H9 (cell line): ENCODE measurements around the gene CDH23. TPM values are rescaled to one million over a fixed set of nuclear protein-coding genes. Genes with fewer than 3 reads are reported as not detected.

Experiments used
- DNase-seq: peaks from one replicate; pipeline ENCODE4 v3.0.0-alpha.2; 2017
- H2AFZ ChIP-seq: one replicate; pipeline ENCODE4 v1.6.1; 2013; ENCODE audit warnings: mild to moderate bottlenecking, low read length, control low read depth, moderate library complexity
- H2AK5ac ChIP-seq: 2 replicates; pipeline ENCODE4 v1.6.1; 2013; ENCODE audit warnings: low read length, control low read depth, mixed read lengths; ENCODE audit not compliant: insufficient read length
- H2BK120ac ChIP-seq: one replicate; pipeline ENCODE4 v1.6.1; 2013; ENCODE audit warnings: low read depth, mild to moderate bottlenecking, low read length, control low read depth, inconsistent platforms; ENCODE audit not compliant: poor library complexity, severe bottlenecking
- H2BK12ac ChIP-seq: 2 replicates; pipeline ENCODE4 v1.6.1; 2013; ENCODE audit warnings: low read length, control low read depth, mixed read lengths, low read depth; ENCODE audit not compliant: insufficient read length
- H2BK15ac ChIP-seq: 2 replicates; pipeline ENCODE4 v1.6.1; 2013; ENCODE audit warnings: low read depth, low read length, control low read depth
- H2BK20ac ChIP-seq: one replicate; pipeline ENCODE4 v1.6.1; 2013; ENCODE audit warnings: low read depth, mild to moderate bottlenecking, low read length, control low read depth, inconsistent platforms; ENCODE audit not compliant: poor library complexity, severe bottlenecking
- H2BK5ac ChIP-seq: 2 replicates; pipeline ENCODE4 v1.6.1; 2013; ENCODE audit warnings: low read length, control low read depth, mixed read lengths; ENCODE audit not compliant: insufficient read length
- H3K14ac ChIP-seq: 2 replicates; pipeline ENCODE4 v1.6.1; 2013; ENCODE audit warnings: low read length, control low read depth; ENCODE audit not compliant: insufficient read depth
- H3K18ac ChIP-seq: 2 replicates; pipeline ENCODE4 v1.6.1; 2013; ENCODE audit warnings: low read depth, mild to moderate bottlenecking, mixed read lengths, low read length, control low read depth; ENCODE audit not compliant: insufficient read length
- H3K23ac ChIP-seq: 2 replicates; pipeline ENCODE4 v1.6.1; 2013; ENCODE audit warnings: low read length, control low read depth, mixed read lengths, low read depth; ENCODE audit not compliant: insufficient read length
- H3K23me2 ChIP-seq: 2 replicates; pipeline ENCODE4 v1.6.1; 2013; ENCODE audit warnings: low read depth, mild to moderate bottlenecking, mixed read lengths, low read length, control low read depth; ENCODE audit not compliant: insufficient read length, poor library complexity, severe bottlenecking
- H3K27ac ChIP-seq: 2 replicates; pipeline ENCODE4 v1.5.1; 2013; ENCODE audit warnings: low read length, control low read depth, mixed read lengths, low read depth; ENCODE audit not compliant: insufficient read length
- H3K27me3 ChIP-seq: 2 replicates; pipeline ENCODE4 v1.6.1; 2013; ENCODE audit warnings: low read length, control low read depth, inconsistent platforms; ENCODE audit not compliant: insufficient read depth
- H3K4ac ChIP-seq: 2 replicates; pipeline ENCODE4 v1.6.1; 2013; ENCODE audit warnings: low read depth, mild to moderate bottlenecking, control low read depth, inconsistent platforms, low read length, moderate library complexity
- H3K4me1 ChIP-seq: 2 replicates; pipeline ENCODE4 v1.6.1; 2013; ENCODE audit warnings: low read length, control low read depth, inconsistent platforms; ENCODE audit not compliant: insufficient read depth
- H3K4me2 ChIP-seq: 2 replicates; pipeline ENCODE4 v1.6.1; 2013; ENCODE audit warnings: low read length, control low read depth, mixed read lengths; ENCODE audit not compliant: insufficient read length, insufficient read depth
- H3K56ac ChIP-seq: 2 replicates; pipeline ENCODE4 v1.6.1; 2013; ENCODE audit warnings: low read depth, mild to moderate bottlenecking, mixed read lengths, low read length, control low read depth; ENCODE audit not compliant: insufficient read length
- H3K79me1 ChIP-seq: 2 replicates; pipeline ENCODE4 v1.6.1; 2013; ENCODE audit warnings: low read depth, mild to moderate bottlenecking, moderate library complexity, low read length, control low read depth, inconsistent platforms; ENCODE audit not compliant: insufficient read depth, poor library complexity, severe bottlenecking
- H3K79me2 ChIP-seq: 2 replicates; pipeline ENCODE4 v1.6.1; 2013; ENCODE audit warnings: low read length, control low read depth, inconsistent platforms; ENCODE audit not compliant: insufficient read depth
- H3K9ac ChIP-seq: 2 replicates; pipeline ENCODE4 v1.6.1; 2013; ENCODE audit warnings: low read length, control low read depth, mixed read lengths; ENCODE audit not compliant: insufficient read length; ENCODE audit errors: extremely low read depth
- H3K9me3 ChIP-seq: one replicate; pipeline ENCODE4 v1.6.1; 2013; ENCODE audit warnings: low read depth, low read length, inconsistent platforms; ENCODE audit not compliant: control insufficient read depth
- H3T11ph ChIP-seq: one replicate; pipeline ENCODE4 v1.6.1; 2013; ENCODE audit warnings: mild to moderate bottlenecking, low read length, control low read depth, inconsistent platforms
- H4K20me1 ChIP-seq: one replicate; pipeline ENCODE4 v1.6.1; 2013; ENCODE audit not compliant: control insufficient read depth, insufficient read length, insufficient read depth
- H4K5ac ChIP-seq: 2 replicates; pipeline ENCODE4 v1.6.1; 2013; ENCODE audit warnings: low read depth, mild to moderate bottlenecking, mixed read lengths, low read length, control low read depth; ENCODE audit not compliant: insufficient read length
- H4K8ac ChIP-seq: replicated peaks from 2 replicates; pipeline ENCODE4 v1.6.1; 2013; ENCODE audit warnings: low read length, control low read depth, mixed read lengths, low read depth; ENCODE audit not compliant: insufficient read length
- H4K91ac ChIP-seq: 2 replicates; pipeline ENCODE4 v1.6.1; 2013; ENCODE audit warnings: low read depth, mild to moderate bottlenecking, moderate library complexity, mixed read lengths, low read length, control low read depth; ENCODE audit not compliant: insufficient read length
- H3K27ac Mint-ChIP-seq, 3 experiments: 2 replicates in 2 of 3; 3 replicates in 1 of 3; pipeline ENCODE4 v1.8.0; 2020 to 2021; ENCODE audit warnings: mixed read lengths in 3 of 3, mild to moderate bottlenecking in 1 of 3, moderate library complexity in 1 of 3
- H3K27me3 Mint-ChIP-seq: 2 replicates; pipeline ENCODE4 v1.8.0; 2021; ENCODE audit warnings: low read depth, mild to moderate bottlenecking, moderate library complexity, mixed read lengths
- H3K36me3 Mint-ChIP-seq, 3 experiments: 2 replicates in 2 of 3; 3 replicates in 1 of 3; pipeline ENCODE4 v1.8.0; 2020 to 2021; ENCODE audit warnings: low read depth in 3 of 3, mixed read lengths in 3 of 3; ENCODE audit not compliant: insufficient read depth in 1 of 3
- H3K4me1 Mint-ChIP-seq, 2 experiments: 2 replicates each; pipeline ENCODE4 v1.8.0; 2020; ENCODE audit warnings: mixed read lengths in 2 of 2
- H3K4me3 Mint-ChIP-seq, 2 experiments: 2 replicates in 1 of 2; 3 replicates in 1 of 2; pipeline ENCODE4 v1.8.0; 2020 to 2021; ENCODE audit warnings: mild to moderate bottlenecking in 2 of 2, mixed read lengths in 2 of 2, moderate library complexity in 1 of 2
- H3K9me3 Mint-ChIP-seq, 2 experiments: 2 replicates in 1 of 2; 3 replicates in 1 of 2; pipeline ENCODE4 v1.8.0; 2020; ENCODE audit warnings: mild to moderate bottlenecking in 2 of 2, mixed read lengths in 2 of 2, moderate library complexity in 1 of 2
- WGBS: extraction: QIAGEN DNeasy Blood & Tissue Kit; methylation state at CpG from one replicate; pipeline ENCODE4 v1.1.7; 2013; ENCODE audit warnings: missing lambda C conversion rate, low lambda C conversion rate, mixed read lengths; ENCODE audit not compliant: insufficient read length; ENCODE audit errors: extremely low coverage; 5-methylcytosine and 5-hydroxymethylcytosine counted together
- total RNA-seq: library from RNA; stranded (reverse); gene quantifications from 2 replicates; pipeline ENCODE4 v1.2.1, GENCODE V29; 2021
- TF ChIP-seq, protein P1 (sequence below): fragments of 200-600 bp; sonication (generic); conservative IDR thresholded peaks from 3 replicates; pipeline ENCODE4 v1.8.0; 2021; ENCODE audit warnings: antibody characterized with exemption, mild to moderate bottlenecking

CDH23 gene
- total RNA-seq, 1 experiment from 2014 or later = 2.1 TPM

DNA sequence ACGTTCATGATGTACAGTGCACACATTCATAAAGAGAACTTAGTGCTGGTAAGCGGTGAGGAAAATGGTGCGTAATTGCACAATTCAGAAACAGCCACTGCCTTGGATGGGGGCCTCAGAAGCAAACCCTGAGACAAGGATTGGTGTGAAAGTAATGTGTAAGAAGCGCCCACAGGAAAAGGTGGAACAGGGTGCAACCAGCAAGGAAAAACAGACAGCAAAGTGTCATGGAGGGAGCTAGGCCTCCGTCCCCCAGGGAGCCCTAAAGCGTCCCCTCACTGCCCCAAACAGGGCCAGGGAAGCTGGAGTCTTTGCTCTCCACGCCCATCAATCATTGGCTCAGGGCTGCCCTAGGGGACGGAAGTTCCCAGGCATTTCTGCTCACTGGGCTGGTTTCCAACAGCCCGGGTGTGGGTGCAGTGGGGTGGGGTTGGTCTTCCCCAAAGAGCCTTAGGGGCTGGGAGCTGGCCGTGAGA lies 332.5 kb downstream of the CDH23 start:
- Mint-ChIP-seq H3K27me3 (peaks cover 3% of the 10 kb centered on the region), H3K9me3 (no peaks in the 10 kb centered on the region), H3K36me3 (no peaks in the 10 kb centered on the region), H3K4me1 (peaks cover 4 to 7% of the 10 kb centered on the region in 2 experiments; a peak in 3 of 4 replicates), H3K4me3 (no peak overlapping the region), H3K27ac (0 out of 7 replicates have a peak overlapping the region, but pooled peaks of 1 of the 3 experiments have one; percentile 57)
- Histone ChIP-seq H2BK15ac (no peak overlapping the region), H3T11ph (no peak overlapping the region), H2BK20ac (no peak overlapping the region), H3K9ac (no peak overlapping the region), H3K4me2 (no peak overlapping the region), H2AFZ (no peak overlapping the region), H3K4ac (no peak overlapping the region), H4K20me1 (no peaks in the 10 kb centered on the region), H2BK12ac (no peak overlapping the region), H3K79me2 (no peaks in the 10 kb centered on the region), H3K23me2 (no peaks in the 10 kb centered on the region), H2BK5ac (no peak overlapping the region), H3K27ac (no peak overlapping the region), H4K5ac (no peak overlapping the region), H3K79me1 (no peaks in the 10 kb centered on the region), H4K8ac (no peak overlapping the region), H2AK5ac (no peak overlapping the region), H2BK120ac (no peak overlapping the region), H3K14ac (no peak overlapping the region), H3K56ac (no peak overlapping the region), H3K18ac (no peak overlapping the region), H3K4me1 (no peaks in the 10 kb centered on the region), H4K91ac (no peak overlapping the region), H3K27me3 (no peaks in the 10 kb centered on the region; the same call in 1 of the 2 replicates), H3K23ac (no peak overlapping the region), H3K9me3 (no peaks in the 10 kb centered on the region)
- TF ChIP-seq, protein P1, sequence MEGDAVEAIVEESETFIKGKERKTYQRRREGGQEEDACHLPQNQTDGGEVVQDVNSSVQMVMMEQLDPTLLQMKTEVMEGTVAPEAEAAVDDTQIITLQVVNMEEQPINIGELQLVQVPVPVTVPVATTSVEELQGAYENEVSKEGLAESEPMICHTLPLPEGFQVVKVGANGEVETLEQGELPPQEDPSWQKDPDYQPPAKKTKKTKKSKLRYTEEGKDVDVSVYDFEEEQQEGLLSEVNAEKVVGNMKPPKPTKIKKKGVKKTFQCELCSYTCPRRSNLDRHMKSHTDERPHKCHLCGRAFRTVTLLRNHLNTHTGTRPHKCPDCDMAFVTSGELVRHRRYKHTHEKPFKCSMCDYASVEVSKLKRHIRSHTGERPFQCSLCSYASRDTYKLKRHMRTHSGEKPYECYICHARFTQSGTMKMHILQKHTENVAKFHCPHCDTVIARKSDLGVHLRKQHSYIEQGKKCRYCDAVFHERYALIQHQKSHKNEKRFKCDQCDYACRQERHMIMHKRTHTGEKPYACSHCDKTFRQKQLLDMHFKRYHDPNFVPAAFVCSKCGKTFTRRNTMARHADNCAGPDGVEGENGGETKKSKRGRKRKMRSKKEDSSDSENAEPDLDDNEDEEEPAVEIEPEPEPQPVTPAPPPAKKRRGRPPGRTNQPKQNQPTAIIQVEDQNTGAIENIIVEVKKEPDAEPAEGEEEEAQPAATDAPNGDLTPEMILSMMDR = no peak
- DNase-seq = no peak
- no CpG with 5 or more reads among the region's 10 CpGs for WGBS
